ENCODE measurements around the gene LST1. TPM values are rescaled to one million over a fixed set of nuclear protein-coding genes. Genes with fewer than 3 reads are reported as not detected.

LST1 gene
- total and polyA plus RNA-seq, 2 donors (not counting 1 experiment from before 2014, with no cell fraction given) = 7.4 to 30.5 TPM

DNA sequence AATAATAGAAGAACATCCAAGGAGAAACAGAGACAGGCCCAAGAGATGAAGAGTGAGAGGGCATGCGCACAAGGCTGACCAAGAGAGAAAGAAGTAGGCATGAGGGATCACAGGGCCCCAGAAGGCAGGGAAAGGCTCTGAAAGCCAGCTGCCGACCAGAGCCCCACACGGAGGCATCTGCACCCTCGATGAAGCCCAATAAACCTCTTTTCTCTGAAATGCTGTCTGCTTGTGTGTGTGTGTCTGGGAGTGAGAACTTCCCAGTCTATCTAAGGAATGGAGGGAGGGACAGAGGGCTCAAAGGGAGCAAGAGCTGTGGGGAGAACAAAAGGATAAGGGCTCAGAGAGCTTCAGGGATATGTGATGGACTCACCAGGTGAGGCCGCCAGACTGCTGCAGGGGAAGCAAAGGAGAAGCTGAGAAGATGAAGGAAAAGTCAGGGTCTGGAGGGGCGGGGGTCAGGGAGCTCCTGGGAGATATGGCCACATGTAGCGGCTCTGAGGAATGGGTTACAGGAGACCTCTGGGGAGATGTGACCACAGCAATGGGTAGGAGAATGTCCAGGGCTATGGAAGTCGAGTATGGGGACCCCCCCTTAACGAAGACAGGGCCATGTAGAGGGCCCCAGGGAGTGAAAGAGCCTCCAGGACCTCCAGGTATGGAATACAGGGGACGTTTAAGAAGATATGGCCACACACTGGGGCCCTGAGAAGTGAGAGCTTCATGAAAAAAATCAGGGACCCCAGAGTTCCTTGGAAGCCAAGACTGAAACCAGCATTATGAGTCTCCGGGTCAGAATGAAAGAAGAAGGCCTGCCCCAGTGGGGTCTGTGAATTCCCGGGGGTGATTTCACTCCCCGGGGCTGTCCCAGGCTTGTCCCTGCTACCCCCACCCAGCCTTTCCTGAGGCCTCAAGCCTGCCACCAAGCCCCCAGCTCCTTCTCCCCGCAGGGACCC lies 11.7 kb upstream of the LST1 start:
- Histone ChIP-seq H3K9me3 (ENCODE audit: control extremely low read depth in 1 of 3, control insufficient read depth in 2 of 3, insufficient read depth in 1 of 3, low read length in 2 of 3) (no peaks in the 10 kb centered on the region), H3K9ac (ENCODE audit: low read length) (peak overlapping the region; percentile 74), H3K36me3 (replicated peaks in 1 of 2; ENCODE audit: control extremely low read depth in 1 of 2, control insufficient read depth in 1 of 2, extremely low read depth in 1 of 2, insufficient read depth in 2 of 2, low read length in 1 of 2) (peaks cover 2 to 25% of the 10 kb centered on the region in 2 experiments), H4K20me1 (ENCODE audit: control insufficient read depth, insufficient read depth, low read length, poor library complexity, severe bottlenecking) (peaks cover 10% of the 10 kb centered on the region), H3K4me3 (ENCODE audit: control extremely low read depth in 1 of 5, extremely low read depth in 1 of 5, insufficient read depth in 1 of 5, low read depth in 2 of 5, low read length in 4 of 5) (peak overlapping the region in 3 of 5 experiments; percentile 74 to 85 (median 77)), H3K27ac (ENCODE audit: low read length in 2 of 2) (peak overlapping the region; percentile 80 to 89), H3K4me1 (ENCODE audit: control insufficient read depth in 2 of 2, insufficient read depth in 2 of 2, low read length in 2 of 2) (peaks cover 80 to 98% of the 10 kb centered on the region in 2 donors), H3K4me2 (replicated peaks; ENCODE audit: low read depth, low read length, poor library complexity, severe bottlenecking) (peak overlapping the region; percentile 88), H2AFZ (ENCODE audit: insufficient read depth, low read depth, low read length, poor library complexity, severe bottlenecking) (peak overlapping the region; percentile 36), H3K27me3 (replicated peaks in 1 of 4; ENCODE audit: control extremely low read depth in 1 of 4, control insufficient read depth in 3 of 4, insufficient read depth in 4 of 4, low read length in 3 of 4) (no peaks in the 10 kb centered on the region), H3K79me2 (ENCODE audit: control insufficient read depth, insufficient read depth, low read length) (peaks cover 93% of the 10 kb centered on the region)
- Mint-ChIP-seq H3K27ac (peak overlapping the region; percentile 93), H3K9me3 (ENCODE audit: insufficient read depth) (no peaks in the 10 kb centered on the region), H3K4me3 (peak overlapping the region; percentile 89), H3K27me3 (no peaks in the 10 kb centered on the region), H3K4me1 (peaks cover 94% of the 10 kb centered on the region)
- ATAC-seq (ENCODE audit: low read depth) = no peak
- ChIA-PET CTCF (interaction anchor here (1.5 to 35.3 kb wide), 4 partner anchors 9 to 34 kb away, joined by 4 to 2241 read pairs (median 565); partner anchors contain the start of genes ATP6V1G2, LST1, LTA and LTB), POLR2A (interaction anchor here (0.5 to 42.6 kb wide), 5 partner anchors 8 to 1358 kb away, joined by 3 to 1450 read pairs (median 5); partner anchors contain the start of genes ATP6V1G2, DDX39B, LST1 and LTA)
- TF ChIP-seq, protein P1, sequence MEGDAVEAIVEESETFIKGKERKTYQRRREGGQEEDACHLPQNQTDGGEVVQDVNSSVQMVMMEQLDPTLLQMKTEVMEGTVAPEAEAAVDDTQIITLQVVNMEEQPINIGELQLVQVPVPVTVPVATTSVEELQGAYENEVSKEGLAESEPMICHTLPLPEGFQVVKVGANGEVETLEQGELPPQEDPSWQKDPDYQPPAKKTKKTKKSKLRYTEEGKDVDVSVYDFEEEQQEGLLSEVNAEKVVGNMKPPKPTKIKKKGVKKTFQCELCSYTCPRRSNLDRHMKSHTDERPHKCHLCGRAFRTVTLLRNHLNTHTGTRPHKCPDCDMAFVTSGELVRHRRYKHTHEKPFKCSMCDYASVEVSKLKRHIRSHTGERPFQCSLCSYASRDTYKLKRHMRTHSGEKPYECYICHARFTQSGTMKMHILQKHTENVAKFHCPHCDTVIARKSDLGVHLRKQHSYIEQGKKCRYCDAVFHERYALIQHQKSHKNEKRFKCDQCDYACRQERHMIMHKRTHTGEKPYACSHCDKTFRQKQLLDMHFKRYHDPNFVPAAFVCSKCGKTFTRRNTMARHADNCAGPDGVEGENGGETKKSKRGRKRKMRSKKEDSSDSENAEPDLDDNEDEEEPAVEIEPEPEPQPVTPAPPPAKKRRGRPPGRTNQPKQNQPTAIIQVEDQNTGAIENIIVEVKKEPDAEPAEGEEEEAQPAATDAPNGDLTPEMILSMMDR (IDR thresholded peaks at IDR 0.05) = no peak
- TF ChIP-seq EZH2 (IDR thresholded peaks at IDR 0.05; ENCODE audit: borderline replicate concordance, insufficient read depth, low read depth, low read length, poor library complexity, severe bottlenecking) = no peak
- DNase-seq = peak; percentile 30
- WGBS (ENCODE audit: insufficient coverage) = 59% methylated on average over 13 of the region's 14 CpGs
- intact Hi-C loops (cut with micrococcal nuclease) = no loop called here

All from B cell (primary cell).